ENCODE data around the gene IGLL5.

IGLL5 gene

DNA sequence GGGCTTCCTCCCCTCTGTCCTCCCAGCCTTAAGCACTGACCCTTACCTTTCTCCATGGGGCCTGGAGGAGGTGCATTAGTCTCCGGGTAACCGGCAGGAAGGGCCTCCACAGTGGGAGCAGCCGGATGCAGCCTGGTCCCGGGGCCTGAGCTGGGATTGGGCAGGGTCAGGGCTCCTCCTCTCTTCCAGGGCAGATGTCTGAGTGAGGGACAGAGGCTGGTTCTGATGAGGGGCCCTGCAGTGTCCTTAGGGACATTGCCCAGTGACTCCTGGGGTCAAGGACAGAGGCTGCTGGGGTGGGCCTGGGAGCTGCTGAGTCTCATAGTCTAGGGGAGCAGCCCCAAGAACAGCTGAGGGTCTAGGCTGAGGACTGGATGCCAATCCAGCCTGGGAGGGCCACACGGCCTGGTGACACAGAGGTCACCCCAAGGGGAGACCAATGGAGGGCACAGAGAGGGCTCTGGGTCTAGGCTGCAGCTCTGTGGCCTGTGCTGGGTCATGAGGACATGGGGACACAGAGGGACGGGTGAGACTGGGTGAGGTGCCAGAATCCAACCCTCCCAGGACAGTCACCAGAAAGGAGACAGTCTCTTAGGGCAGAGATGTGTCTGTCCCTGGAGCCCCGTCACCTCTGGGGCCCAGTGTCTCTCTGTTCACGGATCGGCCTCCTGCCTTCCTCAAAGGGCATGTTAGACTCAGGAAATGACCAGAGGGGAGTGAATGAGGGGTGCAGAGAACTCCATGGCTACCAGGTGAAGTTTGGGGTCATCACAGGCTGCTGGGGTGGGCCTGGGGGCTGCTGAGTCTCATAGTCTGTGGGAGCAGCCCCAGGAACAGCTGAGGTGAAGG lies 6.5 kb downstream of the IGLL5 start:
- H3K79me2 ChIP-seq: no peaks in the 10 kb centered on the region
- H3K36me3 ChIP-seq (ENCODE audit: control insufficient read depth, insufficient read depth, low read length): no peaks in the 10 kb centered on the region
- no peak overlapping the region for H3K27ac ChIP-seq
- no peaks in the 10 kb centered on the region for H3K9me3 ChIP-seq (ENCODE audit: control insufficient read depth, low read length)
- H2AFZ ChIP-seq: no peak overlapping the region
- no peak overlapping the region for H3K4me3 ChIP-seq (ENCODE audit: low read depth, low read length)
- H3K27me3 ChIP-seq (ENCODE audit: control insufficient read depth, insufficient read depth, low read length): no peaks in the 10 kb centered on the region
- TF ChIP-seq CTCF (IDR thresholded peaks at IDR 0.05): no peak
- H3K4me2 ChIP-seq (ENCODE audit: low read length): no peak overlapping the region
- H3K4me1 ChIP-seq: no peaks in the 10 kb centered on the region
- H3K9ac ChIP-seq: no peak overlapping the region

GRCh38 chr22:22894740-22895731 lies 7.4 kb downstream of the IGLL5 start:
- Histone ChIP-seq H3K4me1 (no peaks in the 10 kb centered on the region), H3K36me3 (ENCODE audit: control insufficient read depth, insufficient read depth, low read length) (no peaks in the 10 kb centered on the region), H3K27me3 (ENCODE audit: control insufficient read depth, insufficient read depth, low read length) (no peaks in the 10 kb centered on the region), H3K9ac (no peak overlapping the region), H3K79me2 (no peaks in the 10 kb centered on the region), H2AFZ (no peak overlapping the region), H3K4me2 (ENCODE audit: low read length) (no peak overlapping the region), H3K4me3 (ENCODE audit: low read depth, low read length) (no peak overlapping the region), H3K27ac (no peak overlapping the region), H3K9me3 (ENCODE audit: control insufficient read depth, low read length) (no peaks in the 10 kb centered on the region)
- no peak for TF ChIP-seq CTCF (IDR thresholded peaks at IDR 0.05)

GRCh38 chr22:22895776-22896445 lies 8.3 kb downstream of the IGLL5 start:
- no peak overlapping the region for H3K4me2 ChIP-seq (ENCODE audit: low read length)
- no peak overlapping the region for H3K27ac ChIP-seq
- no peaks in the 10 kb centered on the region for H3K4me1 ChIP-seq
- no peak overlapping the region for H3K9ac ChIP-seq
- no peaks in the 10 kb centered on the region for H3K9me3 ChIP-seq (ENCODE audit: control insufficient read depth, low read length)
- no peak overlapping the region for H2AFZ ChIP-seq
- no peaks in the 10 kb centered on the region for H3K27me3 ChIP-seq (ENCODE audit: control insufficient read depth, insufficient read depth, low read length)
- TF ChIP-seq CTCF (IDR thresholded peaks at IDR 0.05): no peak
- H3K4me3 ChIP-seq (ENCODE audit: low read depth, low read length): no peak overlapping the region
- no peaks in the 10 kb centered on the region for H3K79me2 ChIP-seq
- no peaks in the 10 kb centered on the region for H3K36me3 ChIP-seq (ENCODE audit: control insufficient read depth, insufficient read depth, low read length)

GRCh38 chr22:22896601-22897000 lies 9.0 kb downstream of the IGLL5 start:
- Histone ChIP-seq H3K27ac (no peak overlapping the region), H3K9ac (no peak overlapping the region), H3K4me3 (ENCODE audit: low read depth, low read length) (no peak overlapping the region), H3K4me1 (no peaks in the 10 kb centered on the region), H2AFZ (no peak overlapping the region), H3K27me3 (ENCODE audit: control insufficient read depth, insufficient read depth, low read length) (no peaks in the 10 kb centered on the region), H3K79me2 (no peaks in the 10 kb centered on the region), H3K4me2 (ENCODE audit: low read length) (no peak overlapping the region), H3K36me3 (ENCODE audit: control insufficient read depth, insufficient read depth, low read length) (no peaks in the 10 kb centered on the region), H3K9me3 (ENCODE audit: control insufficient read depth, low read length) (no peaks in the 10 kb centered on the region)
- TF ChIP-seq CTCF (IDR thresholded peaks at IDR 0.05): no peak

All from parathyroid adenoma (tissue), 2 donors.